ENCODE results near the gene NUB1. TPM values are rescaled to one million over a fixed set of nuclear protein-coding genes. Genes with fewer than 3 reads are reported as not detected.

Gene NUB1
- total RNA-seq, 1 donor from 2014 or later = 48.5 TPM

DNA sequence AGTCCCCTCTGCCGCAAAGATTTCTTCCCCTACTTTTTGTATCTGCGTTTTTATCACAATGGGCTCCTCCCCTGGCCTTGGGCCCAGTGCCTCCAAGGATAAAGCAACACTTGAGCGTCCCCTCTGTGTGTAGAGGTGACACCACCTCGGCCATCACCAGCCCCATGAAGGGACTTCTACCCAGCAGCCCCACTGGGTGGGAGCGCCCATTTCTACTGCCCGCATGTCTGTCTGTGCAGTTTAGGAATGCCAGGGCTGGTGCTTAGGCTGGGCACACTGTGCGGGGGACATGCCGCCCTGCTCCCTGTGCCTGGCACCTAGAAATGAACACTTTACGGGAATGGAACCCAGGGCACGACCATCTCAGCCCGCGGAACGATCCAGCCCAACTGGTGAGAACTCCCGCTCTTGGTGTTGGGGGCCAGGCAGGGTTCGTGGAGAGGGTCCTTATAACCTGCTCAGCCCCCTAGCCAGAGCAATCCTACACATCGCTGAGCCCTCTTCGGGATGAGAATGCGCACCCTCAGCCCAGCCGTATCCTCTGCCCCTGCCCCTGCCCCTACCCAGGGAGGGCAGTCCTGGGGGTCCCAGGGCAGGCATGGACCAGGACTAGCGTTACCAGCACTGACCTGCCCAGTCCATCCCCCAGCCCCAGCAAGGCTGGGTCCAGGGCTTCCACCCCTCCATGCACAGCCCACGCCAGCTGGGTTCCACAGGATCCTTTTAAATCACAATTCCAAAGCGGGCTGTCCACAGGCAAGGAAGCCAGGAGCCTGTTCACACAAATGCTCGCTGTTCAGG, 85.5 kb downstream of the NUB1 start:
- no peak for DNase-seq (ENCODE audit: low spot score)
- peak; percentile 8 for ATAC-seq
- intact Hi-C loops (cut with DNase I) = no loop called here

DNA sequence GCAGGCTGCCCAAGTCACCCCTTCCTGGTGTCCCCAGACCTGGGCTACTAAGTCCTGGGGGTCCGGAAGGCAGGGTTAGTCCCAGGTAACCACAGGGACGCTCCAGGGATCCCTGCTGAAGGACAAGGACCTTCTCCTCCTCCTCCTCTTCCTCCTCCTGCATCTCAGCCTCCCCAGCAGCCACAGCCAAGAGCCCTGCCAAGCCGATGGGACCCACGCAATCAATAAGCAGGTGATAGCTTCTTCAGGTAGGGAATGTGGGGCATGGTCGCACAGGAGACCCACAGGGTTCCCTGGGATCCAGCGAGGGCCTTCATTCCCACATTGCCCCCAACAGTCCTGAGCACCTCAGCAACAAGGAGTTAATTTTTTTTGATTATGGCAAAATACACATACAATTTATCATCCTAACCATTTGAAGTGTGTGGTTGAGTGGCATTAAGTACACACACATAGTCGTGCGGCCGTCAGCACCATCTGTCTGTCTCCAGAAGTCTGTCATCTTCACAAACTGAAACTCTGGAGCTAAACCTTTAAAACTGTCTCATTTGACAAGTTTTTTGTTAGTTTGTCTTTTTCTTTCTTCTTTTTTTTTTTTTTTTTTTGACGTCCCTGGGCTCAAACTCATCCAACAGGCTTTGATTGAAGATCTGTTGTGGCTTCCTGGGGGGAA, 86.2 kb downstream of the NUB1 start:
- intact Hi-C loops (cut with DNase I) = no loop called here
- DNase-seq (ENCODE audit: low spot score) (no peak), ATAC-seq (no peak)

Other genes starting within 250 kb of the NUB1 start
- gene GBX1, start 174.1 kb upstream of the NUB1 start, total RNA-seq = not detected
- not detected for gene ASB10, start 154.6 kb upstream of the NUB1 start, total RNA-seq
- not detected for gene H2BK1, start 131.3 kb upstream of the NUB1 start, total RNA-seq
- 20.8 TPM for gene ABCF2, start 114.6 kb upstream of the NUB1 start, total RNA-seq
- 23.6 TPM for gene CHPF2, start 109.3 kb upstream of the NUB1 start, total RNA-seq
- 50.7 TPM for gene SMARCD3, start 93.1 kb upstream of the NUB1 start, total RNA-seq
- gene WDR86, start 68.2 kb downstream of the NUB1 start, total RNA-seq = 101 TPM
- 3.9 TPM for gene CRYGN, start 98.3 kb downstream of the NUB1 start, total RNA-seq
- gene RHEB, start 178.1 kb downstream of the NUB1 start, total RNA-seq = 113 TPM